Measurements from ENCODE around the gene RAP1GAP2. TPM values are rescaled to one million over a fixed set of nuclear protein-coding genes. Genes with fewer than 3 reads are reported as not detected.

The RAP1GAP2 gene
- total RNA-seq, 1 donor from 2014 or later = 17.0 TPM

DNA sequence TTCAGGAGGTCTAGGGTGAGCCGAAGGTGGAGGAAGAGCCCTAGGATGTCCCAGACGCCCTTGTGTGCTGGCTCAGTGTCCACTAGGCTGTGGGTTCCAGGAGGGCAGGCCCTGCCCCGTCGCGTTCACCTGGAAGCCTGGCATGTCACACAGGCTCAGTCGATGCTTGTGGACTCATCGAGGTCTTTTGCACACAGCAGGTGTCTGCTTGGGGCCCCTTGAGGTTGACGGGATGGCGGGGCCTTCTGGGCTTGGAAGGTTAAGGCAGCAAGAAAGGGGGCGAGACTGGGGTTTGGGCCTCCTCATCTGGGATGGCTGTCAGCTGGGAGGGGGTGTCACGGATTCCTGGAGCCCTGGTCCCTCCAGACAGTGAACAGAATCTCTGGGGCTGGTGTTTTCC lies 1.9 kb downstream of the RAP1GAP2 start:
- Histone ChIP-seq H3K9me3 (no peaks in the 10 kb centered on the region), H3K27ac (no peak overlapping the region), H3K36me3 (no peaks in the 10 kb centered on the region), H3K4me3 (no peak overlapping the region), H3K27me3 (ENCODE audit: low read depth) (peaks cover 4% of the 10 kb centered on the region), H3K4me1 (peaks cover 8% of the 10 kb centered on the region)
- no peak for DNase-seq
- intact Hi-C loops (cut with DNase I) = no loop called here
- TF ChIP-seq, protein P1, sequence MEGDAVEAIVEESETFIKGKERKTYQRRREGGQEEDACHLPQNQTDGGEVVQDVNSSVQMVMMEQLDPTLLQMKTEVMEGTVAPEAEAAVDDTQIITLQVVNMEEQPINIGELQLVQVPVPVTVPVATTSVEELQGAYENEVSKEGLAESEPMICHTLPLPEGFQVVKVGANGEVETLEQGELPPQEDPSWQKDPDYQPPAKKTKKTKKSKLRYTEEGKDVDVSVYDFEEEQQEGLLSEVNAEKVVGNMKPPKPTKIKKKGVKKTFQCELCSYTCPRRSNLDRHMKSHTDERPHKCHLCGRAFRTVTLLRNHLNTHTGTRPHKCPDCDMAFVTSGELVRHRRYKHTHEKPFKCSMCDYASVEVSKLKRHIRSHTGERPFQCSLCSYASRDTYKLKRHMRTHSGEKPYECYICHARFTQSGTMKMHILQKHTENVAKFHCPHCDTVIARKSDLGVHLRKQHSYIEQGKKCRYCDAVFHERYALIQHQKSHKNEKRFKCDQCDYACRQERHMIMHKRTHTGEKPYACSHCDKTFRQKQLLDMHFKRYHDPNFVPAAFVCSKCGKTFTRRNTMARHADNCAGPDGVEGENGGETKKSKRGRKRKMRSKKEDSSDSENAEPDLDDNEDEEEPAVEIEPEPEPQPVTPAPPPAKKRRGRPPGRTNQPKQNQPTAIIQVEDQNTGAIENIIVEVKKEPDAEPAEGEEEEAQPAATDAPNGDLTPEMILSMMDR (IDR thresholded peaks at IDR 0.05) = no peak
- no peak for ATAC-seq

DNA sequence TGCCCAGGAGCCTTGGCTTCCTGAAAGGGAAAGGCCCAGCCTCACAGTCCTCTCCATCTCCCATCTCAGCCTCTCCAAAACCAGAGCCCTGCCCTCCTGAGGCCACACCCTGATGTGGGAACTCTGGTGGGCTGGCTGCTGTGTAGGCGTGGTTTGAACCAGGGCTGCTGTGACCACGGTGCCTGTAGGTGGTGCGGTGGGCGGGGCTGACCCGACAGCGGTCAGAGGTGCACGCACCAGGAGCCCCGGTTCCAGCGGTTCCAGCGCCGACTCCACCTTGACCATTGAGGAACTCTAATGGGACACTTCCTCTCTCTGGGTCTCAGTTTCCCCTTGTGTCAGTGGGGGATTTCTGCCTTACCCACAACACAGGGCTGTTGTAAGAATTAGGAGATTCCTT lies 2.4 kb downstream of the RAP1GAP2 start:
- peaks cover 8% of the 10 kb centered on the region for H3K4me1 ChIP-seq
- TF ChIP-seq, protein P1 (IDR thresholded peaks at IDR 0.05) = no peak
- no peaks in the 10 kb centered on the region for H3K9me3 ChIP-seq
- intact Hi-C loops (cut with DNase I) = no loop called here
- peaks cover 4% of the 10 kb centered on the region for H3K27me3 ChIP-seq (ENCODE audit: low read depth)
- no peak for ATAC-seq
- DNase-seq = no peak
- H3K4me3 ChIP-seq = no peak overlapping the region
- H3K27ac ChIP-seq = no peak overlapping the region
- H3K36me3 ChIP-seq = no peaks in the 10 kb centered on the region

DNA sequence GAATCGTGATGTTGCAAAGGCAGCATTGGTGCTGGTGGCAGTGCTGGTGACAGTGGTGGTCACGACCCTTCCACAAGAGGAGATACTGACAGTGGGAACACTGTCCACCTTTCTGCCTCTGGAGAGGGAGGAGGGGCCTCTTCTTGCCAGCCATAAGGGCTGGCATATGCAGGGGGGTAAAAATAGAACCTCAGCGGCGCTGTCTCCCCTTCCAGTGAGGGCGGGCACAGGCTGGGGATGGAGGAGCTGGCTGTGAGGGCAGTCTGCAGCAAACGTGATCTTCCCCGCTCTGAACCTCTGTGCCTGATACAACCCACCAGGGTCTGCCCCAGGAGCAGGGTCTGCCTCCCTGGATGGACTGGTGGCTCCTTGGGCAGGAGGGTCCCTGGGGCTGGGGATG lies 3.4 kb downstream of the RAP1GAP2 start:
- no peak overlapping the region for H3K4me3 ChIP-seq
- no peak overlapping the region for H3K27ac ChIP-seq
- DNase-seq (no peak), ATAC-seq (no peak)
- peaks cover 8% of the 10 kb centered on the region for H3K4me1 ChIP-seq
- TF ChIP-seq, protein P1 (IDR thresholded peaks at IDR 0.05) = no peak
- intact Hi-C loops (cut with DNase I) = no loop called here
- no peaks in the 10 kb centered on the region for H3K9me3 ChIP-seq
- peaks cover 4% of the 10 kb centered on the region for H3K27me3 ChIP-seq (ENCODE audit: low read depth)
- no peaks in the 10 kb centered on the region for H3K36me3 ChIP-seq

DNA sequence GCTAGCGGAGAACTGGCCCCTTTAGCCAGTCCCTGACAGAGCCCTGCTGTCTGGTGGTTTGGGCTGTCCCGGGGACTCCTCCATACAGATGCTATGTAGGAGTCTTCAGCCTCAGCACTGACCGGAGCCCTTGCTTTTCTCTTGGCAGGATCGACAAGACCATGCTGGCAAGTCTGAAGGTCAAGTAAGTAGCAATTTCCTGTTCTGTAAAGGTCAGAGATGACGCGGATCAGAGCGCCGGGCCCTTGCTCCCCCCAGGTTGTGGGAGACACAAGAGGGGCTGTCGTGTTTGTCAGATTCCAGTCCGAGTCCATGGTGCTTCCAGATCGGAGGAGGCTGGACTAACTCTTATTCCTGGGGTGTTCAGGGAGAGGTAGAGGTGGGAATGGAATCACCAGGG lies 4.1 kb downstream of the RAP1GAP2 start:
- H3K9me3 ChIP-seq = no peaks in the 10 kb centered on the region
- intact Hi-C loops (cut with DNase I) = no loop called here
- peaks cover 3% of the 10 kb centered on the region for H3K4me1 ChIP-seq
- no peaks in the 10 kb centered on the region for H3K36me3 ChIP-seq
- peaks cover 4% of the 10 kb centered on the region for H3K27me3 ChIP-seq (ENCODE audit: low read depth)
- DNase-seq (no peak), ATAC-seq (no peak)
- no peak overlapping the region for H3K27ac ChIP-seq
- TF ChIP-seq, protein P1 (IDR thresholded peaks at IDR 0.05) = no peak
- no peak overlapping the region for H3K4me3 ChIP-seq

DNA sequence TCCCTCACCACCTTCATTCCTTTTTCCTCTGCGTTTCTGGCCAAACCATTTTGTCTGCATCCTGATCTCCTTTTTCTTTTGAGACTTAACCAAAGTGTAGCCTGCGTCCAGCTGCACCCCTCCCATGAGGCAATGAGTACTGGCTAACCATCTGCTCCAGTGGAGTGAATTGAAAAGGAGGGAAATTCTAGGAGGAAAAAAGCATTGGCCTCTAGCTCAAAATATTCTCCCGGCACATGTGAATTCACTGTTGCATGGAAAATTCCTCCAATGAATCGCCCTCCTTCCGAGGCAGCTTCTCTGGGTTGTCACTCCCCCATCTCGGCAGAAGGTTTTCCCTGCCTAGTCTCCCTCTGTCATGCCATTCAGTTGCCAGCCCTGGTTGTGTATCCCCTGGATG lies 5.6 kb downstream of the RAP1GAP2 start:
- intact Hi-C loops (cut with DNase I) = no loop called here
- TF ChIP-seq, protein P1 (IDR thresholded peaks at IDR 0.05) = no peak
- H3K4me3 ChIP-seq = no peak overlapping the region
- no peaks in the 10 kb centered on the region for H3K4me1 ChIP-seq
- no peaks in the 10 kb centered on the region for H3K36me3 ChIP-seq
- no peaks in the 10 kb centered on the region for H3K9me3 ChIP-seq
- H3K27me3 ChIP-seq (ENCODE audit: low read depth) = no peaks in the 10 kb centered on the region
- H3K27ac ChIP-seq = no peak overlapping the region
- no peak for DNase-seq
- ATAC-seq = no peak

DNA sequence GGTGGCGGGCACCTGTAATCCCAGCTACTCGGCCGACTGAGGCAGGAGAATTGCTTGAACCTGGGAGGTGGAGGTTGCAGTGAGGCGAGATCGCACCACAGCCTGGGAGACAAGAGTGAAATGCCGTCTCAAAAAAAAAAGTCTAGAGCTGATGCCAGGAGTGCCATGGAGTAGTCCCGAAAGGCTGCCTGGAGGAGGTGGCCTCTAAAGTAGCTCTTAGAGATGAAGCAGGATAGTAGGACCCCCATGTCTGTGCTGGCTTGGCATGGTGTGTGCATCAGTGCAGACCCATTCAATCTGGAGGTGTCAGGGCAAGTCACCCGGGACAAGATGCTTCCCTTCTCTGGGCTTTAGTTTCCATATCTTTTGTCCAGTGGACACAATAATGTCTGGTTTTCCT lies 6.3 kb downstream of the RAP1GAP2 start:
- H3K4me1 ChIP-seq = no peaks in the 10 kb centered on the region
- no peak overlapping the region for H3K27ac ChIP-seq
- intact Hi-C loops (cut with DNase I) = no loop called here
- DNase-seq = no peak
- H3K9me3 ChIP-seq = no peaks in the 10 kb centered on the region
- TF ChIP-seq, protein P1 (IDR thresholded peaks at IDR 0.05) = no peak
- no peaks in the 10 kb centered on the region for H3K36me3 ChIP-seq
- no peaks in the 10 kb centered on the region for H3K27me3 ChIP-seq (ENCODE audit: low read depth)
- ATAC-seq = no peak
- H3K4me3 ChIP-seq = no peak overlapping the region

All from lower lobe of right lung (tissue), 2 donors.